GM19452 (cell line): ENCODE results near the gene FAAP20.

Source experiments
- ATAC-seq: cut with Tn5 transposase; IDR thresholded peaks from one replicate; pipeline ENCODE4 v1.9.1; 2021; ENCODE audit not compliant: unreplicated experiment

FAAP20 gene

GRCh38 chr1:2197707-2198165, 3.2 kb upstream of the FAAP20 start:
- no peak for ATAC-seq

GRCh38 chr1:2196901-2197638, 2.5 kb upstream of the FAAP20 start:
- ATAC-seq = no peak

- ATAC-seq = no peak
Measured at GRCh38 chr1:2195785-2196184, 1.2 kb upstream of the FAAP20 start.

- ATAC-seq = peak; percentile 62
Measured at GRCh38 chr1:2194898-2195673, 514 bp upstream of the FAAP20 start.

GRCh38 chr1:2193514-2194281, 874 bp downstream of the FAAP20 start:
- no peak for ATAC-seq

- no peak for ATAC-seq
Measured at GRCh38 chr1:2192031-2192995, 2.3 kb downstream of the FAAP20 start.

GRCh38 chr1:2190491-2190976, 4.0 kb downstream of the FAAP20 start:
- no peak for ATAC-seq

- ATAC-seq = peak; percentile 83
Measured at GRCh38 chr1:2189459-2190425, 4.8 kb downstream of the FAAP20 start.

- ATAC-seq = no peak
Measured at GRCh38 chr1:2188336-2188735, 6.2 kb downstream of the FAAP20 start.

- no peak for ATAC-seq
Measured at GRCh38 chr1:2187619-2188018, 7.0 kb downstream of the FAAP20 start.

- no peak for ATAC-seq
Measured at GRCh38 chr1:2186901-2187300, 7.7 kb downstream of the FAAP20 start.

- ATAC-seq = no peak
Measured at GRCh38 chr1:2185880-2186855, 8.4 kb downstream of the FAAP20 start.

GRCh38 chr1:2184934-2185333, 9.6 kb downstream of the FAAP20 start:
- ATAC-seq = no peak

GRCh38 chr1:2184531-2184930, 10.0 kb downstream of the FAAP20 start:
- ATAC-seq = no peak

- ATAC-seq = no peak
Measured at GRCh38 chr1:2183937-2184334, 10.6 kb downstream of the FAAP20 start.

GRCh38 chr1:2182376-2182775, 12.2 kb downstream of the FAAP20 start:
- no peak for ATAC-seq

- ATAC-seq = no peak
Measured at GRCh38 chr1:2181752-2182151, 12.8 kb downstream of the FAAP20 start.

- no peak for ATAC-seq
Measured at GRCh38 chr1:2181271-2181670, 13.3 kb downstream of the FAAP20 start.
